Upper lobe of left lung (tissue), 6 donors: Measurements from ENCODE around the gene STKLD1. TPM values are rescaled to one million over a fixed set of nuclear protein-coding genes. Genes with fewer than 3 reads are reported as not detected.
A peak's percentile ranks its signal among the peaks of the same experiment; 100 is the strongest.
"Not testable (repeated sequence)": the region's sequence is repeated elsewhere in the genome, so short reads cannot be mapped to it uniquely, and the experiment has no call there.

Experiments used
- ATAC-seq, 2 donors: fragments of 200-7000 bp; cut with Tn5 transposase; one replicate each; pipeline ENCODE4 v1.9.1; 2022; ENCODE audit warnings: mild to moderate bottlenecking in 2 of 2, moderate library complexity in 2 of 2; ENCODE audit not compliant: low FRiP score in 2 of 2
- DNase-seq, 2 donors: peaks; one replicate each; pipeline ENCODE4 v3.0.0-alpha.2; 2019 to 2020
- H3K27ac ChIP-seq, 4 donors: fragments of 200-600 bp; sonication (generic); one replicate each; pipeline ENCODE4 v1.5.1; 2016 to 2019
- H3K27me3 ChIP-seq, 4 donors: fragments of 200-600 bp; sonication (generic); one replicate each; pipeline ENCODE4 v1.5.1; 2017 to 2019
- H3K36me3 ChIP-seq, 4 donors: fragments of 200-600 bp; sonication (generic); one replicate each; pipeline ENCODE4 v1.5.1; 2016 to 2019
- H3K4me1 ChIP-seq, 4 donors: fragments of 200-600 bp; sonication (generic); one replicate each; pipeline ENCODE4 v1.5.1; 2018 to 2019
- H3K4me3 ChIP-seq, 4 donors: fragments of 200-600 bp; sonication (generic); one replicate each; pipeline ENCODE4 v1.5.1; 2017 to 2019; ENCODE audit warnings: mild to moderate bottlenecking in 2 of 4, moderate library complexity in 1 of 4
- H3K9me3 ChIP-seq, 4 donors: fragments of 200-600 bp; sonication (generic); one replicate each; pipeline ENCODE4 v1.5.1; 2018 to 2019
- CTCF ChIP-seq, 6 experiments: fragments of 450-650 bp in 4 of 6; fragments of 200-600 bp in 2 of 6; sonication (generic) in 2 of 6; IDR thresholded peaks; one replicate each; pipeline ENCODE4 v1.5.1; 2016 to 2019; ENCODE audit warnings: antibody characterized with exemption in 6 of 6
- EP300 ChIP-seq, 4 donors: sonication (generic); formaldehyde crosslinking; IDR thresholded peaks; one replicate each; pipeline ENCODE4 v1.5.1; 2017; ENCODE audit warnings: antibody characterized with exemption in 4 of 4, control low read depth in 2 of 4
- POLR2A ChIP-seq, 4 donors: fragments of 450-650 bp; IDR thresholded peaks; one replicate each; pipeline ENCODE4 v1.5.1; 2016 to 2017; ENCODE audit warnings: antibody characterized with exemption in 4 of 4, mild to moderate bottlenecking in 2 of 4
- POLR2AphosphoS5 ChIP-seq, 2 donors: sonication (generic); formaldehyde crosslinking; IDR thresholded peaks; one replicate each; pipeline ENCODE4 v1.5.1; 2017; ENCODE audit warnings: antibody characterized with exemption in 2 of 2
- WGBS, 2 donors: methylation state at CpG; one replicate each; pipeline ENCODE4 v1.1.5; 2017 to 2018; 5-methylcytosine and 5-hydroxymethylcytosine counted together
- total RNA-seq, 6 donors: library from RNA; depleted of rRNA in 4 of 6; stranded (reverse); fragments of >200 nt in 4 of 6; gene quantifications; one replicate each; pipeline versions ENCODE4 v1.1.0 to v1.2.1, GENCODE V29; 2016 to 2021
- donor health status: DM: no; HTN: no; CAD: no; lungs with moderate emphysema.
- donor health status: DM: no; HTN: yes; CAD: no; lungs with severe emphysema.

STKLD1 gene
- total RNA-seq, 6 donors from 2014 or later, result 0.59 to 3.1 (median 1.6) TPM; not detected in 2

- WGBS, 2 donors, result 91 to 92% methylated on average over 9 to 10 of the region's 10 CpGs
Observed at GRCh38 chr9:133333566-133333965, 42.6 kb upstream of the STKLD1 start.

GRCh38 chr9:133334161-133334560, 42.0 kb upstream of the STKLD1 start:
- Histone ChIP-seq H3K27me3 (no peaks in the 10 kb centered on the region), H3K9me3 (no peaks in the 10 kb centered on the region), H3K36me3 (peaks cover 31 to 51% (median 39%) of the 10 kb centered on the region in 4 donors), H3K4me3 (peak overlapping the region in 1 of 4 donors; percentile 90), H3K4me1 (peaks cover 21 to 36% (median 24%) of the 10 kb centered on the region in 4 donors), H3K27ac (no peak overlapping the region)
- no peak for DNase-seq
- no peak for ATAC-seq
- TF ChIP-seq EP300 (IDR thresholded peaks at IDR 0.05), result no peak
- TF ChIP-seq POLR2A (IDR thresholded peaks at IDR 0.05), result no peak
- TF ChIP-seq POLR2AphosphoS5 (IDR thresholded peaks at IDR 0.05), result no peak
- TF ChIP-seq CTCF (IDR thresholded peaks at IDR 0.05), result no peak
- 96% methylated on average over 6 of the region's 6 CpGs for WGBS, 2 donors

More at GRCh38 chr9:133333566-133333965, 42.6 kb upstream of the STKLD1 start:
- Histone ChIP-seq H3K27me3 (no peaks in the 10 kb centered on the region), H3K9me3 (no peaks in the 10 kb centered on the region), H3K27ac (no peak overlapping the region), H3K36me3 (peaks cover 31 to 46% (median 39%) of the 10 kb centered on the region in 4 donors), H3K4me3 (no peak overlapping the region), H3K4me1 (peaks cover 21 to 36% (median 24%) of the 10 kb centered on the region in 4 donors)
- ATAC-seq (no peak), DNase-seq (no peak)
- TF ChIP-seq CTCF (IDR thresholded peaks at IDR 0.05) (no peak), POLR2A (IDR thresholded peaks at IDR 0.05) (no peak), EP300 (IDR thresholded peaks at IDR 0.05) (no peak), POLR2AphosphoS5 (IDR thresholded peaks at IDR 0.05) (no peak)

- Histone ChIP-seq H3K4me3 (peak overlapping the region in 3 of 4 donors; percentile 90 to 98 (median 91)), H3K4me1 (peaks cover 21 to 36% (median 24%) of the 10 kb centered on the region in 4 donors), H3K36me3 (peaks cover 31 to 57% (median 39%) of the 10 kb centered on the region in 4 donors)
- not testable (repeated sequence) for H3K27me3 ChIP-seq, DNase-seq, H3K9me3 ChIP-seq, H3K27ac ChIP-seq, ATAC-seq
- WGBS, 2 donors, result 58 to 65% methylated on average over 11 of the region's 11 CpGs
Observed at GRCh38 chr9:133334888-133335287, 41.3 kb upstream of the STKLD1 start.

GRCh38 chr9:133335924-133336811, 40.0 kb upstream of the STKLD1 start, which contains the start of gene SURF6:
SURF6 (minus strand) TSS chr9:133336188; CDS start chr9:133336132, 56 bp downstream.
- peak within 1 kb of the TSS; percentile 50 to 84 (median 74) for H3K27ac ChIP-seq
- TF ChIP-seq CTCF (IDR thresholded peaks at IDR 0.05) (peak in 2 of 6 experiments; percentile 21 to 45), POLR2AphosphoS5 (IDR thresholded peaks at IDR 0.05) (peak; percentile 89 to 94), POLR2A (IDR thresholded peaks at IDR 0.05) (peak in 1 of 4 donors; percentile 74), EP300 (IDR thresholded peaks at IDR 0.05) (peak in 1 of 4 donors; percentile 50)
- DNase-seq (peak; percentile 93 to 99), ATAC-seq (peak; percentile 96 to 98)
- 7 to 14% methylated on average over 24 to 47 of the region's 70 CpGs for WGBS, 2 donors
- peaks cover 22 to 58% (median 40%) of the 10 kb centered on the region in 4 donors for H3K36me3 ChIP-seq
- H3K9me3 ChIP-seq, result no peaks in the 10 kb centered on the region
- peaks cover 21 to 47% (median 24%) of the 10 kb centered on the region in 4 donors for H3K4me1 ChIP-seq
- H3K27me3 ChIP-seq, result no peaks in the 10 kb centered on the region
- H3K4me3 ChIP-seq, result peak within 1 kb of the TSS; percentile 90 to 98 (median 93)

- DNase-seq, result no peak
- TF ChIP-seq POLR2A (IDR thresholded peaks at IDR 0.05) (no peak), POLR2AphosphoS5 (IDR thresholded peaks at IDR 0.05) (no peak), CTCF (IDR thresholded peaks at IDR 0.05) (no peak), EP300 (IDR thresholded peaks at IDR 0.05) (no peak)
- Histone ChIP-seq H3K36me3 (peaks cover 4 to 60% (median 38%) of the 10 kb centered on the region in 4 donors), H3K9me3 (no peaks in the 10 kb centered on the region), H3K27me3 (no peaks in the 10 kb centered on the region), H3K4me3 (no peak overlapping the region), H3K27ac (no peak overlapping the region), H3K4me1 (peaks cover 13 to 44% (median 19%) of the 10 kb centered on the region in 4 donors)
- no peak for ATAC-seq
- 80 to 82% methylated on average over 5 of the region's 5 CpGs for WGBS, 2 donors
Observed at GRCh38 chr9:133339641-133340040, 36.5 kb upstream of the STKLD1 start.
